Measurements from ENCODE around the gene HOXA7. TPM values are rescaled to one million over a fixed set of nuclear protein-coding genes. Genes with fewer than 3 reads are reported as not detected.

The HOXA7 gene
- total and polyA plus RNA-seq, 8 donors = 0.98 to 34.8 (median 1.2) TPM; not detected in 1

DNA sequence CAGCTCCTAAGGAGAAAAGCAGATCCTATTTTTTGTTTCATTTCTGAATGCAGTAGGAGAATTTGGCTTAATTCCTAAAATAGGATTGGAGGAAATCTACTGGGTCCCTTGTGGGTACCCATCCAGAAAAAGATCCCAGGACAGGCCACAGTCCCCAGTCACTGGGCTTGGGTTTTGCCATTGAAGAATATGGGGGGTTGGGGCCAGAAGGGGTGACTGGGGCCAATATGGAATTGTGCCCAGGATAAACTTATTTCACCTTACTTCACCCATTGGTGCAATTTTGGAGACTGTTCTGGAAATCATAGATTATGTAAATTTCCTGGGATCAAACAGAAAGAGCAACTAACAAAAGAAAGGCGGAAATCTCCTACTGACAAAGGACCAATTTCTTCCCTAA, 18.0 kb downstream of the HOXA7 start:
- TF ChIP-seq POLR2A (IDR thresholded peaks at IDR 0.05) = no peak
- no peak for TF ChIP-seq CTCF (IDR thresholded peaks at IDR 0.05)
- TF ChIP-seq POLR2AphosphoS5 (IDR thresholded peaks at IDR 0.05) = no peak
- no peak for TF ChIP-seq EP300 (IDR thresholded peaks at IDR 0.05)
- H3K9me3 ChIP-seq = no peaks in the 10 kb centered on the region
- H3K27ac ChIP-seq = peak overlapping the region in 4 of 5 donors; percentile 93 to 99 (median 95)
- intact Hi-C loops (cut with DNase I; ENCODE audit: low total_unique reads) = no loop called here
- peaks cover 0 to 5% (median 0%) of the 10 kb centered on the region in 4 donors for H3K36me3 ChIP-seq
- DNase-seq = no peak
- H3K4me3 ChIP-seq = peak overlapping the region in 3 of 4 donors; percentile 46 to 67 (median 65)
- WGBS, 5 donors = 59 to 84% (median 69%) methylated on average over 1 of the region's 1 CpG
- peaks cover 0 to 54% (median 28%) of the 10 kb centered on the region in 4 donors for H3K4me1 ChIP-seq
- H3K27me3 ChIP-seq = peaks cover 0 to 92% (median 54%) of the 10 kb centered on the region in 3 donors

DNA sequence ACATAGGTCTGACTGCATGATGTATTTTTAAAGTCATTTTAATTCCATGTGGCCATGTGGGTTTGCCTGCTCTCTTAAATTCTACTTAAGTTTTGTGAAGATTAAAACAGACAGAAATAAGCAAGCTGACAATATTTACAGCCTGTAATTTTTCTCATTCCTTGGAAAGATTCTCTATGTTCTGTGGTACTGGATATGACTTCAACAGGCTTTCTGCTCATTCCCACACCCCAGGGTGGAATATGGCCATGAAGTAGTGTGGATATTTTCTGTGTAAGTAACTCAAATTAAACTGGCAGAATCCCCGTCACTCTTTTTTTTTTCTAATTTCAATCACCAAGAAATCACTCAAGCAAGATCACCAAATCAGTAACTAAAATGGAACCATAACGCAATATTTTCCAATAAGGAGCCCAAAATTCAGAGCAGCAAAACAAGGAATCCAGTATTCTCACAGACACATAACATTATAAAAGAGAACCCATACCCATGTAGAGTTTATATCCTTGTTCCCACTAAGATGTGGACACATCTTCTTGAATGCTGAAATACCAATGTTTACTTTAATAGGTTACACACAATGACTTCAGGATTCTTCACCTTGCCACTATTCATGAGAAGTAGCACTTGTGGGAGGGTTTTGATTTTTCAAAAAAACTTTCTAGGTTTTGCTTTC, 18.7 kb downstream of the HOXA7 start:
- Histone ChIP-seq H3K9me3 (no peaks in the 10 kb centered on the region), H3K27ac (peak overlapping the region in 4 of 5 donors; percentile 93 to 99 (median 95)), H3K36me3 (peaks cover 0 to 1% (median 0%) of the 10 kb centered on the region in 4 donors), H3K4me3 (no peak overlapping the region), H3K4me1 (peaks cover 0 to 61% (median 31%) of the 10 kb centered on the region in 4 donors), H3K27me3 (peaks cover 0 to 92% (median 49%) of the 10 kb centered on the region in 3 donors)
- DNase-seq = no peak
- intact Hi-C loops (cut with DNase I; ENCODE audit: low total_unique reads) = no loop called here
- 59 to 88% (median 76%) methylated on average over 2 of the region's 2 CpGs for WGBS, 5 donors
- no peak for TF ChIP-seq EP300 (IDR thresholded peaks at IDR 0.05)
- TF ChIP-seq POLR2A (IDR thresholded peaks at IDR 0.05) = no peak
- no peak for TF ChIP-seq POLR2AphosphoS5 (IDR thresholded peaks at IDR 0.05)
- TF ChIP-seq CTCF (IDR thresholded peaks at IDR 0.05) = no peak

DNA sequence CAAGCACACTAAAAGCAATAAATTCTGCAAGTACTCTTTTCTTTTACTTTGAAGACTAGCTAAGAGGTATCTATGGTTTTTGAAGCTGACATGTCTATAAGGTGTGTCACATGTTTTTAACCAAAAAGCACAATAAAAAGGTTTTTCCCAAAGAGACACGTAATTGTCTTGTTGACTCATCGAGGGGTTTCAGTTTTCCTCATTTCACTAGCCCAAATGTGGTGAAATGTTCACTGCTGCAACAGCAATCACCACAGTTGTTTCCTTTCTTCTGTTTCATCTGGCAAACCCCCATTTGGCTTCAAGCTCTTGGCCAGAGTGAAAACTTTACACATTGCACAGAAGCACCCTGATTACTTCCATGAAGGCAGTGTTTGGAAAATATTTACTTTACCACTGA, 22.1 kb downstream of the HOXA7 start:
- peaks cover 0 to 80% (median 38%) of the 10 kb centered on the region in 4 donors for H3K4me1 ChIP-seq
- peaks cover 0 to 99% (median 52%) of the 10 kb centered on the region in 3 donors for H3K27me3 ChIP-seq
- H3K9me3 ChIP-seq = no peaks in the 10 kb centered on the region
- H3K36me3 ChIP-seq = no peaks in the 10 kb centered on the region
- H3K4me3 ChIP-seq = no peak overlapping the region
- peak in 1 of 2 donors; percentile 82 for DNase-seq
- TF ChIP-seq POLR2AphosphoS5 (IDR thresholded peaks at IDR 0.05) (peak; percentile 29 to 49 (median 46)), EP300 (IDR thresholded peaks at IDR 0.05) (no peak), POLR2A (IDR thresholded peaks at IDR 0.05) (no peak)
- peak overlapping the region in 4 of 5 donors; percentile 39 to 99 (median 95) for H3K27ac ChIP-seq
- intact Hi-C loops (cut with DNase I; ENCODE audit: low total_unique reads) = no loop called here
- WGBS, 5 donors = 30 to 67% (median 48%) methylated on average over 2 of the region's 2 CpGs

GRCh38 chr7:27133409-27134231, 22.9 kb downstream of the HOXA7 start:
- intact Hi-C loops (cut with DNase I; ENCODE audit: low total_unique reads) = no loop called here

More at GRCh38 chr7:27133409-27134231, 22.9 kb downstream of the HOXA7 start:
- Histone ChIP-seq H3K27ac (peak overlapping the region in 4 of 5 donors; percentile 45 to 99 (median 95)), H3K27me3 (peaks cover 0 to 99% (median 56%) of the 10 kb centered on the region in 3 donors), H3K9me3 (no peaks in the 10 kb centered on the region), H3K4me1 (peaks cover 0 to 82% (median 40%) of the 10 kb centered on the region in 4 donors), H3K4me3 (no peak overlapping the region), H3K36me3 (no peaks in the 10 kb centered on the region)
- DNase-seq = peak in 1 of 2 donors; percentile 64
- TF ChIP-seq EP300 (IDR thresholded peaks at IDR 0.05) = no peak
- TF ChIP-seq CTCF (IDR thresholded peaks at IDR 0.05) = no peak
- 36 to 58% (median 47%) methylated on average over 18 of the region's 18 CpGs for WGBS, 5 donors
